GM19455 (cell line): ENCODE results near the gene CBARP.

Source experiments
- ATAC-seq: cut with Tn5 transposase; IDR thresholded peaks from one replicate; pipeline ENCODE4 v1.9.1; 2021; ENCODE audit not compliant: unreplicated experiment

CBARP gene

GRCh38 chr19:1239796-1240737, 2.3 kb upstream of the CBARP start:
- no peak for ATAC-seq

GRCh38 chr19:1239420-1239795, 1.6 kb upstream of the CBARP start:
- no peak for ATAC-seq

- no peak for ATAC-seq
Measured at GRCh38 chr19:1238369-1239303, 831 bp upstream of the CBARP start.

GRCh38 chr19:1237027-1237659, 662 bp downstream of the CBARP start:
- no peak for ATAC-seq

- no peak for ATAC-seq
Measured at GRCh38 chr19:1236576-1236975, 1.2 kb downstream of the CBARP start.

- ATAC-seq: no peak
Measured at GRCh38 chr19:1235625-1236538, 1.9 kb downstream of the CBARP start.

GRCh38 chr19:1234955-1235380, 2.8 kb downstream of the CBARP start:
- ATAC-seq: no peak

GRCh38 chr19:1234051-1234954, 3.5 kb downstream of the CBARP start:
- ATAC-seq: no peak

- no peak for ATAC-seq
Measured at GRCh38 chr19:1233115-1233667, 4.6 kb downstream of the CBARP start.

- no peak for ATAC-seq
Measured at GRCh38 chr19:1232652-1233072, 5.1 kb downstream of the CBARP start.

GRCh38 chr19:1231729-1232637, 5.8 kb downstream of the CBARP start:
- ATAC-seq: no peak

- ATAC-seq: no peak
Measured at GRCh38 chr19:1230783-1231489, 6.9 kb downstream of the CBARP start.

- ATAC-seq: no peak
Measured at GRCh38 chr19:1229924-1230782, 7.7 kb downstream of the CBARP start.

- no peak for ATAC-seq
Measured at GRCh38 chr19:1229056-1229923, 8.5 kb downstream of the CBARP start.
